Endothelial cell of hepatic sinusoid (primary cell): Measurements from ENCODE around the gene MYO1B.

Source experiments
- in situ Hi-C: cut with HindIII; loops from 2 replicates; pipeline ENCODE4 v1.10.0; 2017; ENCODE audit warnings: low sequenced_read_pairs

Gene MYO1B

GRCh38 chr2:191386938-191387536 is 141.8 kb downstream of the MYO1B start:
- in situ Hi-C loops, result no loop called here

- in situ Hi-C loops, result no loop called here
Observed at GRCh38 chr2:191389288-191389687, 144.1 kb downstream of the MYO1B start.

GRCh38 chr2:191391171-191391570 is 146.0 kb downstream of the MYO1B start:
- in situ Hi-C loops, result no loop called here

- in situ Hi-C loops, result no loop called here
Observed at GRCh38 chr2:191394043-191394442, 148.8 kb downstream of the MYO1B start.

- in situ Hi-C loops, result no loop called here
Observed at GRCh38 chr2:191396794-191397193, 151.6 kb downstream of the MYO1B start.

- in situ Hi-C loops, result no loop called here
Observed at GRCh38 chr2:191399601-191400000, 154.4 kb downstream of the MYO1B start.

- in situ Hi-C loops, result no loop called here
Observed at GRCh38 chr2:191401287-191401686, 156.1 kb downstream of the MYO1B start.

GRCh38 chr2:191402966-191403565 is 157.9 kb downstream of the MYO1B start:
- in situ Hi-C loops, result no loop called here

- in situ Hi-C loops, result no loop called here
Observed at GRCh38 chr2:191404568-191404991, 159.4 kb downstream of the MYO1B start.

GRCh38 chr2:191405546-191405945 is 160.3 kb downstream of the MYO1B start:
- in situ Hi-C loops, result no loop called here

GRCh38 chr2:191410646-191411436 is 165.6 kb downstream of the MYO1B start:
- in situ Hi-C loops, result loop anchor here (5.0 kb wide), 1 partner anchor 36 kb away; no protein-coding TSS in a partner anchor

- in situ Hi-C loops, result loop anchor here (5.0 kb wide), 1 partner anchor 36 kb away; no protein-coding TSS in a partner anchor
Observed at GRCh38 chr2:191411472-191411871, 166.3 kb downstream of the MYO1B start.

GRCh38 chr2:191412353-191412752 is 167.1 kb downstream of the MYO1B start:
- in situ Hi-C loops, result loop anchor here (5.0 kb wide), 1 partner anchor 35 kb away; no protein-coding TSS in a partner anchor

GRCh38 chr2:191415101-191415500 is 169.9 kb downstream of the MYO1B start:
- in situ Hi-C loops, result no loop called here

GRCh38 chr2:191415858-191416257 is 170.7 kb downstream of the MYO1B start:
- in situ Hi-C loops, result no loop called here

- in situ Hi-C loops, result no loop called here
Observed at GRCh38 chr2:191417746-191418145, 172.5 kb downstream of the MYO1B start.

GRCh38 chr2:191421950-191422349 is 176.7 kb downstream of the MYO1B start:
- in situ Hi-C loops, result no loop called here

GRCh38 chr2:191427031-191427430 is 181.8 kb downstream of the MYO1B start:
- in situ Hi-C loops, result loop anchor here (5.0 kb wide), 1 partner anchor 70 kb away; no protein-coding TSS in a partner anchor

GRCh38 chr2:191428141-191428540 is 182.9 kb downstream of the MYO1B start:
- in situ Hi-C loops, result loop anchor here (5.0 kb wide), 1 partner anchor 69 kb away; no protein-coding TSS in a partner anchor

GRCh38 chr2:191430476-191430875 is 185.3 kb downstream of the MYO1B start:
- in situ Hi-C loops, result no loop called here

GRCh38 chr2:191432121-191432520 is 186.9 kb downstream of the MYO1B start:
- in situ Hi-C loops, result no loop called here

- in situ Hi-C loops, result no loop called here
Observed at GRCh38 chr2:191434072-191434471, 188.9 kb downstream of the MYO1B start.
